Adrenal gland (tissue), 12 donors: ENCODE data around the gene ELL2. TPM values are rescaled to one million over a fixed set of nuclear protein-coding genes. Genes with fewer than 3 reads are reported as not detected.

ENCODE experiments used
- DNase-seq, 7 donors: peaks; one replicate each; pipeline ENCODE4 v3.0.0-alpha.2; 2019 to 2020
- H3K27ac ChIP-seq, 5 donors: fragments of 200-600 bp; sonication (generic) in 4 of 5; 1 replicate in 3 of 5; 2 replicates in 2 of 5; pipeline versions ENCODE4 v1.5.1 to v1.8.0; 2016 to 2020; ENCODE audit warnings: mild to moderate bottlenecking in 1 of 5
- H3K27me3 ChIP-seq: fragments of 200-600 bp; 2 replicates; pipeline ENCODE4 v1.8.0; 2021
- H3K36me3 ChIP-seq, 2 donors: fragments of 200-600 bp; replicated peaks in 1 of 2; 1 replicate in 1 of 2; 2 replicates in 1 of 2; pipeline versions ENCODE4 v1.5.1 to v1.8.0; 2018 to 2022
- H3K4me1 ChIP-seq, 2 donors: fragments of 200-600 bp; replicated peaks in 1 of 2; 1 replicate in 1 of 2; 2 replicates in 1 of 2; pipeline versions ENCODE4 v1.5.1 to v1.8.0; 2018 to 2021
- H3K4me3 ChIP-seq, 4 donors: fragments of 200-600 bp; sonication (generic) in 3 of 4; one replicate each; pipeline ENCODE4 v1.5.1; 2016 to 2018
- H3K9me3 ChIP-seq, 3 donors: fragments of 200-600 bp; sonication (generic) in 1 of 3; replicated peaks in 1 of 3; 1 replicate in 2 of 3; 2 replicates in 1 of 3; pipeline versions ENCODE4 v1.5.1 to v1.8.0; 2016 to 2021
- CTCF ChIP-seq, 6 experiments: fragments of 450-650 bp in 4 of 6; fragments of 200-600 bp in 2 of 6; sonication (generic) in 1 of 6; IDR thresholded peaks; 1 replicate in 5 of 6; 2 replicates in 1 of 6; pipeline versions ENCODE4 v1.5.1 to v1.8.0; 2016 to 2021; ENCODE audit warnings: antibody characterized with exemption in 6 of 6, mild to moderate bottlenecking in 2 of 6, moderate library complexity in 1 of 6
- POLR2A ChIP-seq, 2 donors: fragments of 450-650 bp; IDR thresholded peaks; one replicate each; pipeline ENCODE4 v1.6.1; 2017; ENCODE audit warnings: antibody characterized with exemption in 2 of 2, mild to moderate bottlenecking in 2 of 2, moderate library complexity in 1 of 2
- WGBS, 4 donors: extraction: QIAGEN DNeasy Blood & Tissue Kit in 2 of 4; methylation state at CpG; one replicate each; pipeline versions ENCODE4 v1.1.5 to v1.1.7; 2013 to 2017; 5-methylcytosine and 5-hydroxymethylcytosine counted together
- intact Hi-C, 2 donors: fragments of 100-400 bp; cut with DNase I; formaldehyde crosslinking; loops; one replicate each; pipeline versions ENCODE4 v1.14.1 to v1.15.0; 2022 to 2023
- polyA plus RNA-seq, 3 donors: library from polyadenylated mRNA; stranded (reverse); fragments of 200-250 nt in 2 of 3; fragments of 350-450 nt in 1 of 3; fragmentation: Illumina TruSeq in 1 of 3; extraction: RNeasy Lipid Tissue Mini Kit (QIAGEN cat#74804) in 1 of 3; gene quantifications; one replicate each; pipeline ENCODE4 v1.2.3, GENCODE V29; 2013 to 2014
- total RNA-seq, 9 donors: library from RNA; depleted of rRNA in 4 of 9; stranded (reverse); fragments of >200 nt in 4 of 9; fragments of 120-200 nt in 1 of 9; fragmentation: NEBNext Ultra II Directional in 1 of 9; extraction: Animal tissue kit (Norgen Biotek cat#: 25700) in 1 of 9; gene quantifications; one replicate each; pipeline versions ENCODE4 v1.1.0 to v1.2.4, GENCODE V29; 2013 to 2023
- donor health status: healthy with polysubstance abuse.
- donor health status: Bipolar disorder and iron deficiency.
- donor health status: DM: yes; HTN: yes; CAD: no.
- donor health status: DM: no; HTN: no; CAD: no.
- donor health status: DM: no; HTN: no; CAD: no.
- donor health status: DM: yes; HTN: yes; CAD: no.

The ELL2 gene
- total and polyA plus RNA-seq, 12 donors: 3.4 to 27.5 (median 14.5) TPM

GRCh38 chr5:95891499-95891898 is 70.2 kb downstream of the ELL2 start:
- Histone ChIP-seq H3K4me1 (no peaks in the 10 kb centered on the region), H3K27ac (no peak overlapping the region), H3K9me3 (no peaks in the 10 kb centered on the region), H3K27me3 (no peaks in the 10 kb centered on the region), H3K36me3 (peaks cover 0 to 22% of the 10 kb centered on the region in 2 donors), H3K4me3 (no peak overlapping the region)
- 78 to 96% (median 92%) methylated on average over 2 of the region's 2 CpGs for WGBS, 4 donors
- no peak for DNase-seq
- TF ChIP-seq CTCF (IDR thresholded peaks at IDR 0.05): no peak
- TF ChIP-seq POLR2A (IDR thresholded peaks at IDR 0.05): no peak
- intact Hi-C loops: no loop called here

- Histone ChIP-seq H3K9me3 (no peaks in the 10 kb centered on the region), H3K27ac (no peak overlapping the region), H3K27me3 (no peaks in the 10 kb centered on the region), H3K4me1 (no peaks in the 10 kb centered on the region), H3K36me3 (peaks cover 0 to 19% of the 10 kb centered on the region in 2 donors), H3K4me3 (no peak overlapping the region)
- TF ChIP-seq CTCF (IDR thresholded peaks at IDR 0.05) (no peak), POLR2A (IDR thresholded peaks at IDR 0.05) (no peak)
- DNase-seq: no peak
- WGBS, 4 donors: 70 to 97% (median 87%) methylated on average over 1 of the region's 1 CpG
- intact Hi-C loops: no loop called here
Observed at GRCh38 chr5:95889076-95889475, 72.6 kb downstream of the ELL2 start.

GRCh38 chr5:95887977-95888376 is 73.7 kb downstream of the ELL2 start:
- Histone ChIP-seq H3K36me3 (peaks cover 0 to 19% of the 10 kb centered on the region in 2 donors), H3K27ac (no peak overlapping the region), H3K4me1 (no peaks in the 10 kb centered on the region), H3K4me3 (no peak overlapping the region), H3K27me3 (no peaks in the 10 kb centered on the region), H3K9me3 (no peaks in the 10 kb centered on the region)
- intact Hi-C loops: no loop called here
- no peak for DNase-seq
- TF ChIP-seq POLR2A (IDR thresholded peaks at IDR 0.05) (no peak), CTCF (IDR thresholded peaks at IDR 0.05) (no peak)
- WGBS, 4 donors: 95 to 99% (median 97%) methylated on average over 5 of the region's 5 CpGs

GRCh38 chr5:95886340-95887044 is 75.2 kb downstream of the ELL2 start:
- DNase-seq: no peak
- Histone ChIP-seq H3K4me1 (no peaks in the 10 kb centered on the region), H3K36me3 (peaks cover 0 to 19% of the 10 kb centered on the region in 2 donors), H3K27me3 (no peaks in the 10 kb centered on the region), H3K4me3 (no peak overlapping the region), H3K9me3 (no peaks in the 10 kb centered on the region), H3K27ac (no peak overlapping the region)
- intact Hi-C loops: no loop called here
- TF ChIP-seq CTCF (IDR thresholded peaks at IDR 0.05): no peak
- TF ChIP-seq POLR2A (IDR thresholded peaks at IDR 0.05): no peak
- WGBS, 4 donors: 95 to 100% (median 98%) methylated on average over 1 of the region's 1 CpG
